ENCODE measurements around the gene MKLN1.

DNA sequence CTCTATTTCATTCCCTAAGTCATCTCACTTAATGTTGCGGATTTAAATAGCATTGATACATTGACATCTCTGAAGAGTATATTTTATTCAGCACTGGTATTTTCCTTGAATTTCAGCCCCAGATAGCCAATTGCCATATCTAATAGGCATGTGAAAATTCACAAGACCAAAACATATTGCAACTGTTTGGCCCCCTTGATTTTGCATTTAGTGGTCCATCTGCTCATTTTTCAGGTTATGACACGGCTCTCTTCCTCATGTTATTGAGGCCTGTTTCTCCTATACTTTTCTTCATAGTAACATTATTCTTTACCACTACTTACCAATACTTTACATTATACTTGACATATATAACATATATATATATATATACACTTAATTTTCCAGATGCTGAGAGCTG is 43.7 kb downstream of the MKLN1 start:
- TF ChIP-seq, protein P1, sequence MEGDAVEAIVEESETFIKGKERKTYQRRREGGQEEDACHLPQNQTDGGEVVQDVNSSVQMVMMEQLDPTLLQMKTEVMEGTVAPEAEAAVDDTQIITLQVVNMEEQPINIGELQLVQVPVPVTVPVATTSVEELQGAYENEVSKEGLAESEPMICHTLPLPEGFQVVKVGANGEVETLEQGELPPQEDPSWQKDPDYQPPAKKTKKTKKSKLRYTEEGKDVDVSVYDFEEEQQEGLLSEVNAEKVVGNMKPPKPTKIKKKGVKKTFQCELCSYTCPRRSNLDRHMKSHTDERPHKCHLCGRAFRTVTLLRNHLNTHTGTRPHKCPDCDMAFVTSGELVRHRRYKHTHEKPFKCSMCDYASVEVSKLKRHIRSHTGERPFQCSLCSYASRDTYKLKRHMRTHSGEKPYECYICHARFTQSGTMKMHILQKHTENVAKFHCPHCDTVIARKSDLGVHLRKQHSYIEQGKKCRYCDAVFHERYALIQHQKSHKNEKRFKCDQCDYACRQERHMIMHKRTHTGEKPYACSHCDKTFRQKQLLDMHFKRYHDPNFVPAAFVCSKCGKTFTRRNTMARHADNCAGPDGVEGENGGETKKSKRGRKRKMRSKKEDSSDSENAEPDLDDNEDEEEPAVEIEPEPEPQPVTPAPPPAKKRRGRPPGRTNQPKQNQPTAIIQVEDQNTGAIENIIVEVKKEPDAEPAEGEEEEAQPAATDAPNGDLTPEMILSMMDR (conservative IDR thresholded peaks at IDR 0.05) = no peak
- no peak for TF ChIP-seq EZH2 (IDR thresholded peaks at IDR 0.05; ENCODE audit: low read depth)
